ENCODE results near the gene ADAMTSL2.

- TF ChIP-seq CTCF (IDR thresholded peaks at IDR 0.05) (no peak), EP300 (IDR thresholded peaks at IDR 0.05; ENCODE audit: borderline replicate concordance in 1 of 2, low read depth in 1 of 2, low read length in 1 of 2) (no peak), PBX3 (IDR thresholded peaks at IDR 0.05) (no peak), RAD21 (IDR thresholded peaks at IDR 0.05; ENCODE audit: low read length) (no peak), USF2 (IDR thresholded peaks at IDR 0.05; ENCODE audit: borderline replicate concordance, low read depth, low read length) (no peak), EZH2phosphoT487 (IDR thresholded peaks at IDR 0.05; ENCODE audit: borderline replicate concordance, low read depth) (no peak), TEAD4 (IDR thresholded peaks at IDR 0.05; ENCODE audit: borderline replicate concordance, insufficient read depth) (no peak), FOXM1 (IDR thresholded peaks at IDR 0.05; ENCODE audit: low read depth) (no peak), MXI1 (IDR thresholded peaks at IDR 0.05; ENCODE audit: low read depth, low read length) (no peak), GABPA (IDR thresholded peaks at IDR 0.05; ENCODE audit: low read depth) (no peak), FOXJ3 (CRISPR knock-in tag; IDR thresholded peaks at IDR 0.05) (no peak), REST (IDR thresholded peaks at IDR 0.05; ENCODE audit: low read depth, low read length) (no peak), RCOR1 (IDR thresholded peaks at IDR 0.05; ENCODE audit: low read length) (no peak)
Observed at GRCh38 chr9:133551446-133551845, 16.9 kb downstream of the ADAMTSL2 start.

All from SK-N-SH (cell line).